ENCODE measurements around the gene EEFSEC.

DNA sequence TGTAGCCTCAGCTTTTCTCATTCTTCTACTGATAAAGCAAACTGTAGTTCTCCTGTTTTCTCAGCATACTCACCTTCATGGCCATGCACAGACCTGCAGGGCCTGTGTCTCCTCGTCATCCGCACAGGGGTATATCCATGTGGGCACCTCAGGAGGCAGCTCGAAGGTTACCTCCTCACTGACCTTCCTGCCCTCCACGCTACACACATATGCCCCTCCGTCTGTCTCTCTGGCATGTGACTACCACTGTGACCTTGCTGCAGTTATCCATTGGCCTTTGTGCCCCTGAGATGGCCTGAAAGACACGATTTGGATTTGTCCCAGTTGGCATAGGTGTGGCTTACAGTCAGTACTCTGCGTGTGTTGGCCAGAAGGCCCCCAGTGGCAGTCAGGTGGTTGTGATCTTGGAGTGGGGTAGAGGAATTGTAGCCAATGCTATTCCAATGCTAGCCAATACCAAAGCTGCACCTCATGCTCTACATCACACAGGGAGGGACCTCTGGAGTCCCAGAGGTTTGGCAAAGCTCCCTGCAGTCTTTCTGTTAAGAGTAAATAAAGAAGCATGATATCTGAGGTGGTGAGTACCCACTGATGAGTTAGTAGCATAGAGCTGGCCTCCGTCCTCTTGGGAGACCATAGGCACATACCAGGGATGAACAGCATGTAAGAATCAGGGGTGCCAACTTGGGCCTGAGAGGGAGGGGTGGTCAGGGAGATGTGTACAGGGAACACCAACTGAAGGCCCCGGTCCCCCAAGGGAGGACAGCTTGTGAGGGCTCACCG, 143.4 kb downstream of the EEFSEC start:
- TF ChIP-seq CTCF (IDR thresholded peaks at IDR 0.05) (no peak), POLR2A (IDR thresholded peaks at IDR 0.05) (no peak)
